PC-3 (cell line): ENCODE measurements around the gene HIPK2.

Source experiments
- EZH2 ChIP-seq: fragments of 300-600 bp; sonication (generic); IDR thresholded peaks from one replicate; pipeline ENCODE4 v1.6.1; 2017; ENCODE audit warnings: antibody characterized with exemption, mild to moderate bottlenecking, low read length; ENCODE audit not compliant: unreplicated experiment
- TF ChIP-seq, protein P1 (sequence below): fragments of 300-600 bp; sonication (generic); conservative IDR thresholded peaks from 2 replicates; pipeline ENCODE4 v1.5.1; 2017; ENCODE audit warnings: antibody characterized with exemption, low read depth, mild to moderate bottlenecking, low read length

GRCh38 chr7:139741239-139741638 lies 36.6 kb downstream of the HIPK2 start:
- TF ChIP-seq, protein P1, sequence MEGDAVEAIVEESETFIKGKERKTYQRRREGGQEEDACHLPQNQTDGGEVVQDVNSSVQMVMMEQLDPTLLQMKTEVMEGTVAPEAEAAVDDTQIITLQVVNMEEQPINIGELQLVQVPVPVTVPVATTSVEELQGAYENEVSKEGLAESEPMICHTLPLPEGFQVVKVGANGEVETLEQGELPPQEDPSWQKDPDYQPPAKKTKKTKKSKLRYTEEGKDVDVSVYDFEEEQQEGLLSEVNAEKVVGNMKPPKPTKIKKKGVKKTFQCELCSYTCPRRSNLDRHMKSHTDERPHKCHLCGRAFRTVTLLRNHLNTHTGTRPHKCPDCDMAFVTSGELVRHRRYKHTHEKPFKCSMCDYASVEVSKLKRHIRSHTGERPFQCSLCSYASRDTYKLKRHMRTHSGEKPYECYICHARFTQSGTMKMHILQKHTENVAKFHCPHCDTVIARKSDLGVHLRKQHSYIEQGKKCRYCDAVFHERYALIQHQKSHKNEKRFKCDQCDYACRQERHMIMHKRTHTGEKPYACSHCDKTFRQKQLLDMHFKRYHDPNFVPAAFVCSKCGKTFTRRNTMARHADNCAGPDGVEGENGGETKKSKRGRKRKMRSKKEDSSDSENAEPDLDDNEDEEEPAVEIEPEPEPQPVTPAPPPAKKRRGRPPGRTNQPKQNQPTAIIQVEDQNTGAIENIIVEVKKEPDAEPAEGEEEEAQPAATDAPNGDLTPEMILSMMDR, result no peak
- no peak for TF ChIP-seq EZH2
